ENCODE data around the gene LRRN2.

LRRN2 gene

GRCh38 chr1:204619721-204620120 lies 65.8 kb downstream of the LRRN2 start:
- H3K9me3 ChIP-seq = no peaks in the 10 kb centered on the region
- peaks cover 13% of the 10 kb centered on the region for H3K27me3 ChIP-seq
- no peak overlapping the region for H3K4me3 ChIP-seq (ENCODE audit: low read depth in 1 of 2, low read length in 1 of 2)
- no peaks in the 10 kb centered on the region for H3K36me3 ChIP-seq
- no peak overlapping the region for H3K27ac ChIP-seq
- no peaks in the 10 kb centered on the region for H3K4me1 ChIP-seq (ENCODE audit: control insufficient read depth in 1 of 2, insufficient read depth in 1 of 2, low read depth in 1 of 2, low read length in 1 of 2)
- no peak for TF ChIP-seq CTCF (IDR thresholded peaks at IDR 0.05)

DNA sequence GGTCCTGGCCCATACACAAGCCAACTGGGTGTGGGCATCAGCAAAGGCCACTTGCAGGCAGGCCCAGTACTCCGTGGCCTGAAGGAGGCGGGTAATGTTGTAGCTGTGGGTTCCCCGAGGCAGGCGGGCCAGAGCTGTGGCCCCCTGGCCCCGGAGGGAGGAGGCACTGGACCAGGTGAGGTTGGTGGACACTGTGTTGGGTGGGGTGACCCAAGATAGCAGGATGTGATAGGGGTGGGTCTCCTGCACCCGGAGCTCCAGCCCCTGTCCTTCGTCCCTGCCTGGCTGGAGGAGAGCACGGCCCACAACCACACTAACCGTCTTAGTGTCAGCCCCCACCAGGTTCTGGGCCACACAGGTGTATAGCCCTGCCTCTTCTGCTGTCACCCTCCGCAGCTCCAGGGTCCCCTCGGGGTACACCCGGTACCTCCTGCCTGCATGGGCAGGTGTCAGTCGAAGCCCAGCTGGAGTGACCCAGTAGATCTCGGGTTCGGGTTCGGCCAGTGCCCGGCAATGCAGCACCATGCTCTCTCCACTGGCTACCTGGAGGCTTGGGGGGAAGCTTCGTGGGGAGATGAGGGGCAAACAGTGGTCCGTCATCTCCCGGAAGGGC lies 67.3 kb downstream of the LRRN2 start:
- Histone ChIP-seq H3K36me3 (no peaks in the 10 kb centered on the region), H3K4me1 (ENCODE audit: control insufficient read depth in 1 of 2, insufficient read depth in 1 of 2, low read depth in 1 of 2, low read length in 1 of 2) (no peaks in the 10 kb centered on the region), H3K27ac (no peak overlapping the region), H3K4me3 (ENCODE audit: low read depth in 1 of 2, low read length in 1 of 2) (no peak overlapping the region), H3K9me3 (no peaks in the 10 kb centered on the region), H3K27me3 (peaks cover 13% of the 10 kb centered on the region)
- no peak for TF ChIP-seq CTCF (IDR thresholded peaks at IDR 0.05)

GRCh38 chr1:204617256-204618147 lies 68.0 kb downstream of the LRRN2 start:
- no peaks in the 10 kb centered on the region for H3K36me3 ChIP-seq
- no peak overlapping the region for H3K27ac ChIP-seq
- no peaks in the 10 kb centered on the region for H3K4me1 ChIP-seq (ENCODE audit: control insufficient read depth in 1 of 2, insufficient read depth in 1 of 2, low read depth in 1 of 2, low read length in 1 of 2)
- H3K4me3 ChIP-seq (ENCODE audit: low read depth in 1 of 2, low read length in 1 of 2) = no peak overlapping the region
- H3K9me3 ChIP-seq = no peaks in the 10 kb centered on the region
- H3K27me3 ChIP-seq = peaks cover 12% of the 10 kb centered on the region
- TF ChIP-seq CTCF (IDR thresholded peaks at IDR 0.05) = no peak

- Histone ChIP-seq H3K4me3 (ENCODE audit: low read depth in 1 of 2, low read length in 1 of 2) (no peak overlapping the region), H3K27ac (no peak overlapping the region), H3K27me3 (peaks cover 7% of the 10 kb centered on the region), H3K4me1 (ENCODE audit: control insufficient read depth in 1 of 2, insufficient read depth in 1 of 2, low read depth in 1 of 2, low read length in 1 of 2) (no peaks in the 10 kb centered on the region), H3K9me3 (no peaks in the 10 kb centered on the region), H3K36me3 (no peaks in the 10 kb centered on the region)
- TF ChIP-seq CTCF (IDR thresholded peaks at IDR 0.05) = no peak
Measured at GRCh38 chr1:204616641-204617040, 68.9 kb downstream of the LRRN2 start.

- H3K27me3 ChIP-seq = peaks cover 10% of the 10 kb centered on the region
- H3K9me3 ChIP-seq = no peaks in the 10 kb centered on the region
- no peak overlapping the region for H3K27ac ChIP-seq
- H3K4me3 ChIP-seq (ENCODE audit: low read depth in 1 of 2, low read length in 1 of 2) = no peak overlapping the region
- no peak for TF ChIP-seq CTCF (IDR thresholded peaks at IDR 0.05)
- no peaks in the 10 kb centered on the region for H3K36me3 ChIP-seq
- no peaks in the 10 kb centered on the region for H3K4me1 ChIP-seq (ENCODE audit: control insufficient read depth in 1 of 2, insufficient read depth in 1 of 2, low read depth in 1 of 2, low read length in 1 of 2)
Measured at GRCh38 chr1:204615881-204616280, 69.7 kb downstream of the LRRN2 start.
